ENCODE measurements around the gene CHAF1A. TPM values are rescaled to one million over a fixed set of nuclear protein-coding genes. Genes with fewer than 3 reads are reported as not detected.

Gene CHAF1A
- total RNA-seq, 4 donors from 2014 or later: 8.5 to 28.9 (median 11.1) TPM

GRCh38 chr19:4428326-4428975 lies 26.0 kb downstream of the CHAF1A start:
- in situ Hi-C loops (cut with MboI; ENCODE audit: low pct_ligation_motif_present in 1 of 4, low pct_unique_long_range_greater_than_20kb in 1 of 4, low sequenced_read_pairs in 3 of 4) (no loop called here), intact Hi-C loops (cut with DNase I; ENCODE audit: low total_unique reads) (no loop called here)
- no peak for DNase-seq
- TF ChIP-seq EP300 (IDR thresholded peaks at IDR 0.05; ENCODE audit: low read depth) (no peak), POLR2A (IDR thresholded peaks at IDR 0.05) (no peak), CTCF (IDR thresholded peaks at IDR 0.05) (no peak), POLR2AphosphoS5 (IDR thresholded peaks at IDR 0.05) (no peak)
- H3K27me3 ChIP-seq: no peaks in the 10 kb centered on the region
- H3K9me3 ChIP-seq: no peaks in the 10 kb centered on the region
- WGBS, 2 donors (ENCODE audit: low coverage in 1 of 2): 95% methylated on average over 20 of the region's 20 CpGs; no CpG with 5 or more reads in 1 of the 2 donors
- H3K4me1 ChIP-seq: no peaks in the 10 kb centered on the region
- no peak overlapping the region for H3K27ac ChIP-seq
- peaks cover 0 to 5% (median 2%) of the 10 kb centered on the region in 4 donors for H3K36me3 ChIP-seq
- no peak overlapping the region for H3K4me3 ChIP-seq

- in situ Hi-C loops (cut with MboI; ENCODE audit: low pct_ligation_motif_present in 1 of 4, low pct_unique_long_range_greater_than_20kb in 1 of 4, low sequenced_read_pairs in 3 of 4) (no loop called here), intact Hi-C loops (cut with DNase I; ENCODE audit: low total_unique reads) (no loop called here)
- H3K27me3 ChIP-seq: no peaks in the 10 kb centered on the region
- no peaks in the 10 kb centered on the region for H3K9me3 ChIP-seq
- DNase-seq: no peak
- TF ChIP-seq POLR2AphosphoS5 (IDR thresholded peaks at IDR 0.05) (no peak), POLR2A (IDR thresholded peaks at IDR 0.05) (no peak), CTCF (IDR thresholded peaks at IDR 0.05) (no peak), EP300 (IDR thresholded peaks at IDR 0.05; ENCODE audit: low read depth) (no peak)
- no peak overlapping the region for H3K4me3 ChIP-seq
- WGBS, 2 donors (ENCODE audit: low coverage in 1 of 2): 90 to 94% methylated on average over 2 to 16 of the region's 16 CpGs
- no peaks in the 10 kb centered on the region for H3K4me1 ChIP-seq
- H3K36me3 ChIP-seq: peaks cover 0 to 5% (median 2%) of the 10 kb centered on the region in 4 donors
- no peak overlapping the region for H3K27ac ChIP-seq
These were observed 26.8 kb downstream of the CHAF1A start for GRCh38 chr19:4429256-4429655.

- H3K4me1 ChIP-seq: no peaks in the 10 kb centered on the region
- in situ Hi-C loops (cut with MboI; ENCODE audit: low pct_ligation_motif_present in 1 of 4, low pct_unique_long_range_greater_than_20kb in 1 of 4, low sequenced_read_pairs in 3 of 4) (no loop called here), intact Hi-C loops (cut with DNase I; ENCODE audit: low total_unique reads) (loop anchor here (10.0 kb wide), 1 partner anchor 165 kb away; no protein-coding TSS in a partner anchor)
- H3K27me3 ChIP-seq: no peaks in the 10 kb centered on the region
- TF ChIP-seq POLR2A (IDR thresholded peaks at IDR 0.05) (no peak), POLR2AphosphoS5 (IDR thresholded peaks at IDR 0.05) (no peak), CTCF (IDR thresholded peaks at IDR 0.05) (no peak), EP300 (IDR thresholded peaks at IDR 0.05; ENCODE audit: low read depth) (no peak)
- H3K4me3 ChIP-seq: no peak overlapping the region
- H3K36me3 ChIP-seq: peaks cover 0 to 5% (median 2%) of the 10 kb centered on the region in 4 donors
- DNase-seq: no peak
- WGBS, 2 donors (ENCODE audit: low coverage in 1 of 2): 81 to 92% methylated on average over 5 to 12 of the region's 12 CpGs
- no peaks in the 10 kb centered on the region for H3K9me3 ChIP-seq
- H3K27ac ChIP-seq: no peak overlapping the region
These were observed 27.3 kb downstream of the CHAF1A start for GRCh38 chr19:4429771-4430171.

- peaks cover 0 to 5% (median 2%) of the 10 kb centered on the region in 4 donors for H3K36me3 ChIP-seq
- H3K27ac ChIP-seq: peak overlapping the region in 1 of 4 donors; percentile 55
- no peak for TF ChIP-seq POLR2AphosphoS5 (IDR thresholded peaks at IDR 0.05)
- no peak for TF ChIP-seq POLR2A (IDR thresholded peaks at IDR 0.05)
- no peak for TF ChIP-seq CTCF (IDR thresholded peaks at IDR 0.05)
- TF ChIP-seq EP300 (IDR thresholded peaks at IDR 0.05; ENCODE audit: low read depth): no peak
- in situ Hi-C loops (cut with MboI; ENCODE audit: low pct_ligation_motif_present in 1 of 4, low pct_unique_long_range_greater_than_20kb in 1 of 4, low sequenced_read_pairs in 3 of 4): no loop called here
- H3K4me3 ChIP-seq: no peak overlapping the region
- intact Hi-C loops (cut with DNase I; ENCODE audit: low total_unique reads): loop anchor here (10.0 kb wide), 1 partner anchor 164 kb away; no protein-coding TSS in a partner anchor
- WGBS, 2 donors (ENCODE audit: low coverage in 1 of 2): 77 to 87% methylated on average over 7 to 12 of the region's 12 CpGs
- no peaks in the 10 kb centered on the region for H3K27me3 ChIP-seq
- no peaks in the 10 kb centered on the region for H3K9me3 ChIP-seq
- no peaks in the 10 kb centered on the region for H3K4me1 ChIP-seq
- no peak for DNase-seq
These were observed 28.3 kb downstream of the CHAF1A start for GRCh38 chr19:4430760-4431159.
